Measurements from ENCODE around the gene LRG1. TPM values are rescaled to one million over a fixed set of nuclear protein-coding genes. Genes with fewer than 3 reads are reported as not detected.

LRG1 gene
- total and polyA plus RNA-seq, 2 of the 13 experiments (the other 11 are each of a cell fraction or from before 2014, with no cell fraction given) = 12.0 to 39.3 TPM

- TF ChIP-seq PATZ1 (CRISPR knock-in tag; IDR thresholded peaks at IDR 0.05) (0 out of 2 replicates have a peak, but pooled peaks have one; percentile 10), TEAD3 (CRISPR knock-in tag; optimal IDR thresholded peaks at IDR 0.05; ENCODE audit: borderline replicate concordance) (peak; percentile 88), ATAD3A (CRISPR knock-in tag; IDR thresholded peaks at IDR 0.05) (no peak), KLF6 (CRISPR knock-in tag; IDR thresholded peaks at IDR 0.05) (no peak), POLR2AphosphoS5 (IDR thresholded peaks at IDR 0.05; ENCODE audit: low read depth, low read length) (0 out of 2 replicates have a peak, but pooled peaks have one; percentile 7), ZNF354B (CRISPR knock-in tag; IDR thresholded peaks at IDR 0.05) (no peak), ZGPAT (CRISPR knock-in tag; IDR thresholded peaks at IDR 0.05) (0 out of 2 replicates have a peak, but pooled peaks have one; percentile 4), ZNF281 (CRISPR knock-in tag; IDR thresholded peaks at IDR 0.05; ENCODE audit: borderline replicate concordance) (peak; percentile 73; the same call in 1 of the 2 replicates), CREM (IDR thresholded peaks at IDR 0.05) (peak; percentile 30; the same call in 1 of the 2 replicates), CREM (CRISPR knock-in tag; IDR thresholded peaks at IDR 0.05) (no peak), RNF2 (conservative IDR thresholded peaks at IDR 0.05; ENCODE audit: low read depth) (no peak), RARA (CRISPR knock-in tag; IDR thresholded peaks at IDR 0.05) (peak; percentile 52), NR2F6 (IDR thresholded peaks at IDR 0.05) (no peak), NR2F6 (CRISPR knock-in tag; IDR thresholded peaks at IDR 0.05) (peak; percentile 51; the same call in 1 of the 2 replicates), FLYWCH1 (CRISPR knock-in tag; IDR thresholded peaks at IDR 0.05) (no peak), ZBTB33 (CRISPR knock-in tag; IDR thresholded peaks at IDR 0.05) (peak; percentile 79), ZNF225 (CRISPR knock-in tag; IDR thresholded peaks at IDR 0.05) (no peak), XRCC5 (optimal IDR thresholded peaks at IDR 0.05; ENCODE audit: low read length) (peak; percentile 37), ZNF574 (CRISPR knock-in tag; IDR thresholded peaks at IDR 0.05) (no peak)
Measured at GRCh38 chr19:4575267-4576015, 35.6 kb upstream of the LRG1 start (continued).
